ENCODE results near the gene AOX1. TPM values are rescaled to one million over a fixed set of nuclear protein-coding genes. Genes with fewer than 3 reads are reported as not detected.

AOX1 gene
- total and polyA plus RNA-seq, 10 of the 15 experiments (the other 5 are each of a cell fraction or from before 2014, with no cell fraction given): 0.03 to 0.56 (median 0.19) TPM; not detected in 6

- WGBS (ENCODE audit: insufficient coverage, insufficient replicate concordance, low lambda C conversion rate, missing lambda C conversion rate): 54% methylated on average over 4 of the region's 4 CpGs
- TF ChIP-seq TAF1 (IDR thresholded peaks at IDR 0.05; ENCODE audit: borderline replicate concordance, low read depth, low read length) (no peak), IRF4 (IDR thresholded peaks at IDR 0.05; ENCODE audit: low read depth, low read length) (no peak), BACH1 (IDR thresholded peaks at IDR 0.05; ENCODE audit: borderline replicate concordance) (no peak), MYC (IDR thresholded peaks at IDR 0.05; ENCODE audit: insufficient read depth, insufficient read length, insufficient replicate concordance, low read length, severe bottlenecking) (no peak), CUX1 (IDR thresholded peaks at IDR 0.05; ENCODE audit: insufficient replicate concordance, low read depth, low read length) (no peak)
- Histone ChIP-seq H3K79me2 (ENCODE audit: control insufficient read depth, insufficient read depth, low read length) (no peaks in the 10 kb centered on the region), H3K4me2 (ENCODE audit: control insufficient read depth, insufficient read depth) (no peak overlapping the region), H3K27me3 (replicated peaks in 1 of 2; ENCODE audit: control insufficient read depth in 2 of 2, insufficient read depth in 2 of 2, low read length in 1 of 2) (no peaks in the 10 kb centered on the region), H4K20me1 (ENCODE audit: control insufficient read depth, insufficient read depth) (no peaks in the 10 kb centered on the region), H3K4me3 (no peak overlapping the region), H2AFZ (ENCODE audit: control insufficient read depth, low read depth, low read length) (no peak overlapping the region), H3K4me1 (ENCODE audit: control insufficient read depth, insufficient read depth, low read length) (peaks cover 5% of the 10 kb centered on the region), H3K36me3 (ENCODE audit: control insufficient read depth in 2 of 2, insufficient read depth in 2 of 2, low read length in 1 of 2) (no peaks in the 10 kb centered on the region), H3K27ac (ENCODE audit: control insufficient read depth, insufficient read depth) (no peak overlapping the region), H3K9me3 (replicated peaks; ENCODE audit: control insufficient read depth, insufficient read depth, low read length) (no peaks in the 10 kb centered on the region), H3K9ac (ENCODE audit: control insufficient read depth, insufficient read depth, low read length) (no peak overlapping the region)
- DNase-seq (ENCODE audit: low read depth, low spot score): no peak
- SMC1A ChIA-PET (ENCODE audit: uncharacterized antibody, unreplicated experiment): interaction anchor here (0.6 to 1.4 kb wide), 3 partner anchors 9 to 135 kb away, joined by 3 to 4 read pairs (median 3); no protein-coding TSS in a partner anchor
- RAD21 ChIA-PET (ENCODE audit: unreplicated experiment): no interaction called here
- in situ Hi-C loops (cut with MboI) (no loop called here), intact Hi-C loops (cut with micrococcal nuclease; ENCODE audit: unreplicated experiment) (no loop called here)
- no peak for ATAC-seq
- no peak for FAIRE-seq
- POLR2A ChIA-PET: no interaction called here
- CTCF ChIA-PET: no interaction called here
- BruUV-seq (replicated peaks): no TSS peak
Measured at GRCh38 chr2:200613692-200614091, 27.9 kb downstream of the AOX1 start.

Measured in GM12878 (cell line).